Activated T-cell treated with anti-CD3 and anti-CD28 coated beads, Interleukin-2, amount 50 U/mL, for 72 hours (primary cell): ENCODE data around the gene NRG4. TPM values are rescaled to one million over a fixed set of nuclear protein-coding genes. Genes with fewer than 3 reads are reported as not detected.
A peak's percentile ranks its signal among the peaks of the same experiment; 100 is the strongest.
"Not testable (repeated sequence)": the region's sequence is repeated elsewhere in the genome, so short reads cannot be mapped to it uniquely, and the experiment has no call there.

Experiments
- ATAC-seq, 2 donors: fragments of 150-1000 bp; cut with Tn5 transposase; replicated peaks in 1 of 2; 2 replicates each; pipeline ENCODE4 v1.10.0; 2021; ENCODE audit warnings: moderate library complexity in 2 of 2, mild to moderate bottlenecking in 1 of 2
- DNase-seq, 2 donors: peaks; one replicate each; pipeline ENCODE4 v3.0.0; 2021 to 2022; ENCODE audit warnings: mixed read lengths in 1 of 2
- H3K27ac Mint-ChIP-seq: one replicate; pipeline ENCODE4 v1.8.0; 2022; ENCODE audit warnings: mild to moderate bottlenecking, moderate library complexity, mixed read lengths
- H3K27me3 Mint-ChIP-seq: one replicate; pipeline ENCODE4 v1.8.0; 2022; ENCODE audit warnings: low read depth, mixed read lengths
- H3K36me3 Mint-ChIP-seq, 2 donors: one replicate each; pipeline ENCODE4 v1.8.0; 2022; ENCODE audit warnings: mixed read lengths in 2 of 2, mild to moderate bottlenecking in 1 of 2; ENCODE audit not compliant: insufficient read depth in 2 of 2
- H3K4me1 Mint-ChIP-seq: one replicate; pipeline ENCODE4 v1.8.0; 2022; ENCODE audit warnings: low read depth, mixed read lengths
- H3K4me3 Mint-ChIP-seq, 2 donors: one replicate each; pipeline ENCODE4 v1.8.0; 2022; ENCODE audit warnings: mild to moderate bottlenecking in 2 of 2, mixed read lengths in 2 of 2, moderate library complexity in 2 of 2
- H3K9me3 Mint-ChIP-seq, 2 donors: one replicate each; pipeline ENCODE4 v1.8.0; 2022; ENCODE audit warnings: mixed read lengths in 2 of 2
- total RNA-seq, 2 donors: library from RNA; stranded (reverse); gene quantifications; one replicate each; pipeline ENCODE4 v1.2.3, GENCODE V29; 2022

NRG4 gene
- total RNA-seq, 2 donors from 2014 or later: not detected

GRCh38 chr15:75982468-75982867 lies 29.8 kb downstream of the NRG4 start:
- no peak overlapping the region for H3K27ac Mint-ChIP-seq
- no peaks in the 10 kb centered on the region for H3K4me1 Mint-ChIP-seq
- no peak overlapping the region for H3K4me3 Mint-ChIP-seq
- ATAC-seq (no peak), DNase-seq (no peak)
- H3K36me3 Mint-ChIP-seq: no peaks in the 10 kb centered on the region
- no peaks in the 10 kb centered on the region for H3K9me3 Mint-ChIP-seq
- H3K27me3 Mint-ChIP-seq: peaks cover 27% of the 10 kb centered on the region

DNA sequence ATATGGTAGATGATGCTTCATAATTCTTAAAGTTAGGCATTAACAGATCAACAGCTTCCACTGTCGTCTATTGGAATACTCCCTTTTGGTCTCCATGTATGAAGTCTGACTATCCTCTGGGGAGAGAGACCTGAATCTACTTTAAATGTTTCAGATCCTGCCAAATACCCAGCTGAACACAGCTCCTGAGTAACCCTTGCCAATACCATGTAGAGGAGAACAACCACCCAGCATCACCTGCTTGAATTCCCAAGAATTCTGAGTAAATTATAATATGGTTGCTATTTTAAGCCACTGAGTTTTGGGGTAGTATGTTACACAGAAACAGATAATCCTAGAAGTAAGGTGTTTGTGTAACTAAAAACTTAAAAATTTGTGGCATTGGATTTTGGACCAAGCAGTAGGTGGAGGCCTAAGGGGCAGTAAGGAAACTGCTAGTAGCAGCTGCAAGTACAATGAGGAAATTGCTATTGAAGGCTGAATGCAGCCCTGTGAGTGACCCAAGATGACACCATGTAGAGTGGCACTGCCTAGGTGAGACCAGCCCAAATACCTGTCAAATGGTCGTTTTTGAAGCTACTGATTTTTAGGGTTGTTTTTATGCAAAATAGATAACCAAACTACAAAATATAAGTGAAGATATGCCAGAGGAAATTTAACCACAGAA lies 30.9 kb downstream of the NRG4 start:
- ATAC-seq: no peak
- H3K27me3 Mint-ChIP-seq: peaks cover 27% of the 10 kb centered on the region
- no peak overlapping the region for H3K27ac Mint-ChIP-seq
- H3K4me1 Mint-ChIP-seq: no peaks in the 10 kb centered on the region
- H3K9me3 Mint-ChIP-seq: no peaks in the 10 kb centered on the region
- H3K4me3 Mint-ChIP-seq: no peak overlapping the region
- DNase-seq: no peak
- H3K36me3 Mint-ChIP-seq: no peaks in the 10 kb centered on the region

DNA sequence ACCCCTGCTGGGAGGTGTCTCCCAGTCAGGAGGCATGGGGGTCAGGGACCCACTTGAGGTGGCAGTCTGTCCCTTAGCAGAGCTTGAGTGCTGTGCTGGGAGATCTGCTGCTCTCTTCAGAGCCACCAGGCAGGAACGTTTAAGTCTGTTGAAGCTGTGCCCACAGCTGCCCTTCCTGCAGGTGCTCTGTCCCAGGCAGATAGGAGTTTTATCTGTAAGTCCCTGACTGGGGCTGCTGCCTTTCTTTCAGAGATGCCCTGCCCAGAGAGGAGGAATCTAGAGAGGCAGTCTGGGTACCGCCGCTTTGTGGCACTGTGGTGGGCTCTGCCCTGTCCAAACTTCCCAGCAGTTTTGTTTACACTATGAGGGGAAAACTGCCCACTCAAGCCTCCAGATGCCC lies 35.5 kb downstream of the NRG4 start:
- not testable (repeated sequence) for H3K36me3 Mint-ChIP-seq, DNase-seq, ATAC-seq, H3K4me3 Mint-ChIP-seq, H3K27ac Mint-ChIP-seq, H3K9me3 Mint-ChIP-seq, H3K4me1 Mint-ChIP-seq
- H3K27me3 Mint-ChIP-seq: peaks cover 25% of the 10 kb centered on the region

GRCh38 chr15:75966073-75966472 lies 46.2 kb downstream of the NRG4 start:
- H3K27me3 Mint-ChIP-seq: no peaks in the 10 kb centered on the region
- DNase-seq (no peak), ATAC-seq (no peak)
- no peak overlapping the region for H3K27ac Mint-ChIP-seq
- no peaks in the 10 kb centered on the region for H3K4me1 Mint-ChIP-seq
- H3K36me3 Mint-ChIP-seq: no peaks in the 10 kb centered on the region
- H3K4me3 Mint-ChIP-seq: no peak overlapping the region
- H3K9me3 Mint-ChIP-seq: peaks cover 0 to 2% of the 10 kb centered on the region in 2 donors

- Mint-ChIP-seq H3K4me3 (no peak overlapping the region), H3K4me1 (no peaks in the 10 kb centered on the region), H3K9me3 (peaks cover 0 to 2% of the 10 kb centered on the region in 2 donors), H3K27ac (no peak overlapping the region), H3K36me3 (no peaks in the 10 kb centered on the region), H3K27me3 (peaks cover 16% of the 10 kb centered on the region)
- ATAC-seq (no peak), DNase-seq (no peak)
Observed at GRCh38 chr15:75961331-75961730, 50.9 kb downstream of the NRG4 start.

- H3K27me3 Mint-ChIP-seq: peaks cover 57% of the 10 kb centered on the region
- H3K4me3 Mint-ChIP-seq: no peak overlapping the region
- H3K9me3 Mint-ChIP-seq: no peaks in the 10 kb centered on the region
- ATAC-seq (no peak), DNase-seq (no peak)
- no peaks in the 10 kb centered on the region for H3K4me1 Mint-ChIP-seq
- no peaks in the 10 kb centered on the region for H3K36me3 Mint-ChIP-seq
- H3K27ac Mint-ChIP-seq: no peak overlapping the region
Observed at GRCh38 chr15:75955720-75956119, 56.5 kb downstream of the NRG4 start.

- H3K27ac Mint-ChIP-seq: no peak overlapping the region
- H3K36me3 Mint-ChIP-seq: no peaks in the 10 kb centered on the region
- no peak for DNase-seq
- H3K9me3 Mint-ChIP-seq: no peaks in the 10 kb centered on the region
- H3K4me3 Mint-ChIP-seq: no peak overlapping the region
- peaks cover 53% of the 10 kb centered on the region for H3K27me3 Mint-ChIP-seq
- H3K4me1 Mint-ChIP-seq: no peaks in the 10 kb centered on the region
- no peak for ATAC-seq
Observed at GRCh38 chr15:75952525-75952924, 59.7 kb downstream of the NRG4 start.

GRCh38 chr15:75948761-75949296 lies 63.4 kb downstream of the NRG4 start:
- H3K36me3 Mint-ChIP-seq: no peaks in the 10 kb centered on the region
- DNase-seq: no peak
- H3K27ac Mint-ChIP-seq: no peak overlapping the region
- no peaks in the 10 kb centered on the region for H3K4me1 Mint-ChIP-seq
- ATAC-seq: no peak
- no peak overlapping the region for H3K4me3 Mint-ChIP-seq
- H3K9me3 Mint-ChIP-seq: no peaks in the 10 kb centered on the region
- H3K27me3 Mint-ChIP-seq: peaks cover 28% of the 10 kb centered on the region

DNA sequence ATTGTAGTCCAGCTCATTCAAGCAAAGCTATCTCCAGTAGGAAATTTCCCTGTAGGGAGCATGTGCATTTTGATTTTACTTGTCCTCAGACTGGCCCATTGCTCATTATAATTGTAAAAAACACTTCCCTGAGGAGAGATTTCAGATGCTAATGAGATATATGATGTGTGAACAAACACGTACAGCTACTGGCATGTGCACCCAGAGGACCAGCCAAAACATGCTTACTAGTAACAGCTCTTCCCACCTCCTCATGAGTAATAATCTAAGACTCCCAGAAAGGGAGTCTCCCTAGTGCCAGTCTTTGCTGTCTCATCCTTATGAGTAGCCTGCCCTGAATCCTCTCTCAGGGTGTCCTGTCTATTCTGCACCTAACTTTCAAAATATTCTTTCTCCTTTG lies 65.1 kb downstream of the NRG4 start:
- H3K27ac Mint-ChIP-seq: no peak overlapping the region
- no peak for DNase-seq
- no peaks in the 10 kb centered on the region for H3K4me1 Mint-ChIP-seq
- H3K4me3 Mint-ChIP-seq: no peak overlapping the region
- ATAC-seq: no peak
- no peaks in the 10 kb centered on the region for H3K36me3 Mint-ChIP-seq
- H3K27me3 Mint-ChIP-seq: peaks cover 18% of the 10 kb centered on the region
- H3K9me3 Mint-ChIP-seq: no peaks in the 10 kb centered on the region

- Mint-ChIP-seq H3K27me3 (peaks cover 10% of the 10 kb centered on the region), H3K9me3 (no peaks in the 10 kb centered on the region), H3K36me3 (no peaks in the 10 kb centered on the region), H3K4me1 (no peaks in the 10 kb centered on the region), H3K4me3 (no peak overlapping the region), H3K27ac (no peak overlapping the region)
- DNase-seq: no peak
- peak in 1 of 2 donors; percentile 28 for ATAC-seq
Observed at GRCh38 chr15:75945953-75946352, 66.3 kb downstream of the NRG4 start.

- Mint-ChIP-seq H3K36me3 (no peaks in the 10 kb centered on the region), H3K4me3 (no peak overlapping the region), H3K9me3 (peaks cover 0 to 4% of the 10 kb centered on the region in 2 donors), H3K27ac (no peak overlapping the region), H3K27me3 (peaks cover 10% of the 10 kb centered on the region), H3K4me1 (no peaks in the 10 kb centered on the region)
- ATAC-seq (no peak), DNase-seq (no peak)
Observed at GRCh38 chr15:75943713-75944215, 68.5 kb downstream of the NRG4 start.

- Mint-ChIP-seq H3K4me3 (no peak overlapping the region), H3K27ac (no peak overlapping the region), H3K9me3 (peaks cover 0 to 7% of the 10 kb centered on the region in 2 donors), H3K27me3 (peaks cover 10% of the 10 kb centered on the region), H3K36me3 (peaks cover 0 to 5% of the 10 kb centered on the region in 2 donors), H3K4me1 (no peaks in the 10 kb centered on the region)
- ATAC-seq (no peak), DNase-seq (no peak)
Observed at GRCh38 chr15:75943246-75943645, 69.0 kb downstream of the NRG4 start.

- no peak for ATAC-seq
- no peak for DNase-seq
- Mint-ChIP-seq H3K27me3 (peaks cover 5% of the 10 kb centered on the region), H3K9me3 (peaks cover 0 to 7% of the 10 kb centered on the region in 2 donors), H3K4me3 (no peak overlapping the region), H3K27ac (no peak overlapping the region), H3K4me1 (no peaks in the 10 kb centered on the region), H3K36me3 (peaks cover 2 to 10% of the 10 kb centered on the region in 2 donors)
Observed at GRCh38 chr15:75942464-75942863, 69.8 kb downstream of the NRG4 start.

DNA sequence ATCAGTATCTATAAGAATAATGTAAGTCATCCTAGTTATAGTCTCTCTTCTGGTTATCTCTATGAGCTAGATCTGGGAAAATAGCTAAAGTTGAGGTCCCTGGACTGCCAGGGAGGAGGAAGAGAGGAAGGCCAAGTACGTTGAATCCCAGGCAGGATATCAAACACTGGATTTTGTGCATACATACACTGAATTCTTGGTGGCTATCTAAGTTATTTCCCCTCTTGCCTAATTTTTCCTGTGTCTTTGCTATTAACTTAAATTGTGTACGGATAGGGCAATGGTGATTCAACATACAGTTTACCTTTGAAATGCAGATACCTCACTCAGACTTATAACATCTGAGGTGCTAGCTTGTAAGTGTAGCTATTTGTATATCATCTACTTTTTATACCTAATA lies 81.4 kb downstream of the NRG4 start:
- H3K4me1 Mint-ChIP-seq: peaks cover 25% of the 10 kb centered on the region
- H3K9me3 Mint-ChIP-seq: no peaks in the 10 kb centered on the region
- no peak overlapping the region for H3K27ac Mint-ChIP-seq
- no peak overlapping the region for H3K4me3 Mint-ChIP-seq
- peaks cover 6 to 19% of the 10 kb centered on the region in 2 donors for H3K36me3 Mint-ChIP-seq
- no peaks in the 10 kb centered on the region for H3K27me3 Mint-ChIP-seq
- no peak for DNase-seq
- no peak for ATAC-seq
